Spleen (tissue), 11 donors: ENCODE results near the gene CD72. TPM values are rescaled to one million over a fixed set of nuclear protein-coding genes. Genes with fewer than 3 reads are reported as not detected.

Source experiments
- DNase-seq: peaks from one replicate; pipeline ENCODE4 v3.0.0-alpha.2; 2020
- H3K27ac ChIP-seq, 8 donors: fragments of 200-600 bp; sonication (generic) in 7 of 8; 1 replicate in 4 of 8; 2 replicates in 4 of 8; pipeline versions ENCODE4 v1.5.0 to v1.8.0; 2016 to 2021; ENCODE audit warnings: inconsistent platforms in 4 of 8, mild to moderate bottlenecking in 4 of 8, moderate library complexity in 1 of 8
- H3K27me3 ChIP-seq, 7 donors: fragments of 200-600 bp; sonication (generic) in 6 of 7; replicated peaks in 1 of 7; 1 replicate in 4 of 7; 2 replicates in 3 of 7; pipeline versions ENCODE4 v1.5.0 to v1.8.0; 2016 to 2021; ENCODE audit warnings: inconsistent platforms in 3 of 7, mild to moderate bottlenecking in 1 of 7
- H3K36me3 ChIP-seq, 6 donors: fragments of 200-600 bp; sonication (generic) in 5 of 6; 1 replicate in 4 of 6; 2 replicates in 2 of 6; pipeline versions ENCODE4 v1.5.0 to v1.8.0; 2016 to 2021; ENCODE audit warnings: inconsistent platforms in 2 of 6
- H3K4me1 ChIP-seq, 6 donors: fragments of 200-600 bp; sonication (generic) in 5 of 6; 1 replicate in 3 of 6; 2 replicates in 3 of 6; pipeline versions ENCODE4 v1.5.0 to v1.8.0; 2016 to 2021; ENCODE audit warnings: inconsistent platforms in 3 of 6
- H3K4me3 ChIP-seq, 8 donors: fragments of 200-600 bp; sonication (generic) in 7 of 8; 1 replicate in 4 of 8; 2 replicates in 4 of 8; pipeline versions ENCODE4 v1.5.0 to v1.8.0; 2016 to 2021; ENCODE audit warnings: inconsistent platforms in 4 of 8, mild to moderate bottlenecking in 4 of 8, moderate library complexity in 2 of 8
- H3K9me3 ChIP-seq, 8 donors: fragments of 200-600 bp; sonication (generic) in 7 of 8; 1 replicate in 4 of 8; 2 replicates in 4 of 8; pipeline versions ENCODE4 v1.5.0 to v1.8.0; 2016 to 2021; ENCODE audit warnings: inconsistent platforms in 4 of 8
- POLR2A ChIP-seq, 3 donors: fragments of 450-650 bp; IDR thresholded peaks; one replicate each; pipeline ENCODE4 v1.5.1; 2017; ENCODE audit warnings: antibody characterized with exemption in 3 of 3, mild to moderate bottlenecking in 1 of 3
- POLR2AphosphoS5 ChIP-seq, 3 donors: sonication (generic); formaldehyde crosslinking; IDR thresholded peaks; one replicate each; pipeline ENCODE4 v1.5.1; 2017; ENCODE audit warnings: antibody characterized with exemption in 3 of 3
- WGBS, 5 donors: extraction: QIAGEN DNeasy Blood & Tissue Kit in 3 of 5; methylation state at CpG; one replicate each; pipeline versions ENCODE4 v1.1.5 to v1.1.7; 2013 to 2018; 5-methylcytosine and 5-hydroxymethylcytosine counted together
- intact Hi-C: fragments of 100-400 bp; cut with DNase I; formaldehyde crosslinking; loops from one replicate; pipeline ENCODE4 v1.15.0; 2023; ENCODE audit warnings: low total_unique reads
- polyA plus RNA-seq, 3 donors: library from polyadenylated mRNA; stranded (reverse); fragments of 200-250 nt; gene quantifications; one replicate each; pipeline ENCODE4 v1.2.1, GENCODE V29; 2013
- total RNA-seq, 7 donors: library from RNA; depleted of rRNA in 3 of 7; stranded (reverse); fragments of >200 nt in 3 of 7; fragmentation: NEBNext Ultra II Directional in 4 of 7; extraction: Animal tissue kit (Norgen Biotek cat#: 25700) in 4 of 7; gene quantifications; one replicate each; pipeline versions ENCODE4 v1.1.0 to v1.2.1, GENCODE V29; 2016 to 2021
- TF ChIP-seq, protein P1 (sequence below), 11 experiments: fragments of 200-600 bp in 7 of 11; fragments of 450-650 bp in 4 of 11; sonication (generic) in 4 of 11; IDR thresholded peaks in 8 of 11; conservative IDR thresholded peaks in 3 of 11; 1 replicate in 7 of 11; 2 replicates in 4 of 11; pipeline versions ENCODE4 v1.4.0 to v1.8.0; 2016 to 2021; ENCODE audit warnings: antibody characterized with exemption in 11 of 11, inconsistent platforms in 4 of 11, mild to moderate bottlenecking in 1 of 11
- donor health status: healthy with polysubstance abuse.
- donor health status: DM: no; HTN: no; CAD: no; lungs with moderate emphysema.
- donor health status: DM: no; HTN: no; CAD: no.
- donor health status: Bipolar disorder and iron deficiency.
- donor health status: healthy.
- donor health status: DM: no; HTN: no; CAD: no.
- donor health status: DM: yes; HTN: yes; CAD: no.

The CD72 gene
- total and polyA plus RNA-seq, 10 donors, result 74.4 to 160 (median 121) TPM

DNA sequence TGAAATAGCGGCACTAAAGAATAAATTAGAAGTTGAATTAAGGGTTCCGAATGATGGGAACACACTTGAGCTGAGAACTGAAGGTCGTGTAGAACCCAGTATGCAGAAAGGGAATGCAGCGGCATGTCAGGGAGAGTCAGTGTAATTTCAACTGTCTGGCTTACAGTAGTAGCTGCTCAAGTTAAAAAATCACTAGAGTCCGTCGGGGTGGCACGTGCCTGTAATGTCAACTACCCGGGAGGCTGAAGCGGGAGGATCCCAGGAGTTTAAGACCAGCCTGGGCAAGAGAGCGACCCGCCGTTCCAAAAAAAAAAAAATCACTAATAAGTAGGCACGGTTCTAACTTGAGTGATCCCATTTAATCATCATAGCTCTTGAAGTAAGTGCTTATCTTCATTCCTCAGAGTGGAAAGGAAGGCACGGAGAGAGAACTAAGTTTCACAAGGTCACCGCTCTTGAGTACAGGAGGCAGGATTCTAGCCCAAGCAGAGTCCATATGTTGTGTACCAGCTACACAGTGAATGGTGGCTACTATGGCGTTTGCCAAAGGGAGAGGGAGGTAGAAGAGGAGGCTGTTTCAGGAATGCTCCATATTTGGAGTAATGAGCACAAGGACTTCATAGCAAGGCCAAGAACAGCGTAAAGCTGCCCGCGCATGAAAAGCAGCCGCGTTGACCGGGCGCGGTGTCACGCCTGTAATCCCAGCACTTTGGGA lies 38.8 kb upstream of the CD72 start:
- H3K36me3 ChIP-seq, result peaks cover 0 to 24% (median 13%) of the 10 kb centered on the region in 6 donors
- peak overlapping the region; percentile 91 to 98 (median 97) for H3K27ac ChIP-seq
- no peaks in the 10 kb centered on the region for H3K27me3 ChIP-seq
- TF ChIP-seq, protein P1, sequence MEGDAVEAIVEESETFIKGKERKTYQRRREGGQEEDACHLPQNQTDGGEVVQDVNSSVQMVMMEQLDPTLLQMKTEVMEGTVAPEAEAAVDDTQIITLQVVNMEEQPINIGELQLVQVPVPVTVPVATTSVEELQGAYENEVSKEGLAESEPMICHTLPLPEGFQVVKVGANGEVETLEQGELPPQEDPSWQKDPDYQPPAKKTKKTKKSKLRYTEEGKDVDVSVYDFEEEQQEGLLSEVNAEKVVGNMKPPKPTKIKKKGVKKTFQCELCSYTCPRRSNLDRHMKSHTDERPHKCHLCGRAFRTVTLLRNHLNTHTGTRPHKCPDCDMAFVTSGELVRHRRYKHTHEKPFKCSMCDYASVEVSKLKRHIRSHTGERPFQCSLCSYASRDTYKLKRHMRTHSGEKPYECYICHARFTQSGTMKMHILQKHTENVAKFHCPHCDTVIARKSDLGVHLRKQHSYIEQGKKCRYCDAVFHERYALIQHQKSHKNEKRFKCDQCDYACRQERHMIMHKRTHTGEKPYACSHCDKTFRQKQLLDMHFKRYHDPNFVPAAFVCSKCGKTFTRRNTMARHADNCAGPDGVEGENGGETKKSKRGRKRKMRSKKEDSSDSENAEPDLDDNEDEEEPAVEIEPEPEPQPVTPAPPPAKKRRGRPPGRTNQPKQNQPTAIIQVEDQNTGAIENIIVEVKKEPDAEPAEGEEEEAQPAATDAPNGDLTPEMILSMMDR (IDR thresholded peaks at IDR 0.05 in 8 of 11, conservative IDR thresholded peaks at IDR 0.05 in 3 of 11), result no peak
- no peak for TF ChIP-seq POLR2A (IDR thresholded peaks at IDR 0.05)
- TF ChIP-seq POLR2AphosphoS5 (IDR thresholded peaks at IDR 0.05), result no peak
- intact Hi-C loops, result loop anchor here (5.0 kb wide), 1 partner anchor 75 kb away; the partner anchor contains the start of genes CREB3 and TLN1
- H3K4me1 ChIP-seq, result peaks cover 31 to 83% (median 56%) of the 10 kb centered on the region in 6 donors
- no peaks in the 10 kb centered on the region for H3K9me3 ChIP-seq
- no peak for DNase-seq
- H3K4me3 ChIP-seq, result peak overlapping the region; percentile 12 to 93 (median 84)
- WGBS, 5 donors, result 30 to 41% (median 34%) methylated on average over 25 of the region's 25 CpGs

DNA sequence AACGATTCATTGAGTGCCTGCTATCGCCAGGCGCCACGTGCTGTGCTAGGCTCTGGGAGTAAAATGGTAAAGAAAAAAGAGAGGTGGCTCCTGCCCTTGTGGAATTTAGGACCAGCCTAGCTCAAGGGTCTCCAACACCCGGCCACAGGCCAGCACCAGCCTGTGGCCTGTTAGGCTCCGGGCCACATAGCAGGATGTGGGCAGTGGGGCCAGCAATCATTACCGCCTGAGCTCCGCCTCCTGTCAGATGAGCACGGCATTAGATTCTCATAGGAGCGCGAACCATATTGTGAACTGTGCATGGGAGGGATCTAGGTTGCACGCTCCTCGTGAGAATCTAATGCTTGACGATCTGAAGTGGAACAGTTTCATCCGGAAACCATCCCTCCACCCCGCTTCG lies 38.1 kb upstream of the CD72 start:
- DNase-seq, result no peak
- H3K4me3 ChIP-seq, result no peak overlapping the region
- peaks cover 28 to 83% (median 56%) of the 10 kb centered on the region in 6 donors for H3K4me1 ChIP-seq
- no peaks in the 10 kb centered on the region for H3K27me3 ChIP-seq
- WGBS, 5 donors, result 68 to 79% (median 68%) methylated on average over 17 of the region's 17 CpGs
- intact Hi-C loops, result loop anchor here (5.0 kb wide), 1 partner anchor 76 kb away; the partner anchor contains the start of genes CREB3 and TLN1
- TF ChIP-seq POLR2AphosphoS5 (IDR thresholded peaks at IDR 0.05) (no peak), POLR2A (IDR thresholded peaks at IDR 0.05) (no peak)
- TF ChIP-seq, protein P1 (IDR thresholded peaks at IDR 0.05 in 8 of 11, conservative IDR thresholded peaks at IDR 0.05 in 3 of 11), result no peak
- peaks cover 0 to 18% (median 11%) of the 10 kb centered on the region in 6 donors for H3K36me3 ChIP-seq
- H3K27ac ChIP-seq, result peak overlapping the region in 6 of 8 donors; percentile 91 to 98 (median 94)
- H3K9me3 ChIP-seq, result no peaks in the 10 kb centered on the region

DNA sequence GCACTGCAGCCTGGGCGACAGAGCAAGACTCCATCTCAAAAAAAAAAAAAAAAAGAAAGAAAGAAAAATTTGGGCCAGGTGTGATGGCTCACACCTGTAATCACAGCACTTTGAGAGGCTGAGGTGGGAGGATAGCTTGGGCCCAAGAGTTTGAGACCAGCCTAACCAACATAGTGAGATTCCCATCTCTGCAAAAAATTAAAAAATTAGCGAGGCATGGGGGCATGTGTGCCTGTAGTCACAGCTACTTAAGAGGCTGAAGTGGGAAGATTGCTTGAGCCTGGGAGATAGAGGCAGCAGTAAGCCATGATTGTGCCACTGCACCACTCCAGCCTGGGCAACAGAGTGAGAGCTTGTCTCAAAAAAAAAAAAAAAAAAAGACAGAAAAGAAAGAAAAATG lies 35.4 kb upstream of the CD72 start:
- WGBS, 5 donors, result 92 to 96% (median 94%) methylated on average over 2 of the region's 2 CpGs
- TF ChIP-seq, protein P1 (IDR thresholded peaks at IDR 0.05 in 8 of 11, conservative IDR thresholded peaks at IDR 0.05 in 3 of 11), result no peak
- no peak for TF ChIP-seq POLR2A (IDR thresholded peaks at IDR 0.05)
- no peak for TF ChIP-seq POLR2AphosphoS5 (IDR thresholded peaks at IDR 0.05)
- H3K36me3 ChIP-seq, result no peaks in the 10 kb centered on the region
- DNase-seq, result no peak
- peak overlapping the region in 2 of 8 donors; percentile 13 to 95 for H3K27ac ChIP-seq
- intact Hi-C loops, result no loop called here
- H3K4me1 ChIP-seq, result peaks cover 19 to 83% (median 50%) of the 10 kb centered on the region in 6 donors
- H3K4me3 ChIP-seq, result no peak overlapping the region
- no peaks in the 10 kb centered on the region for H3K27me3 ChIP-seq
- no peaks in the 10 kb centered on the region for H3K9me3 ChIP-seq

DNA sequence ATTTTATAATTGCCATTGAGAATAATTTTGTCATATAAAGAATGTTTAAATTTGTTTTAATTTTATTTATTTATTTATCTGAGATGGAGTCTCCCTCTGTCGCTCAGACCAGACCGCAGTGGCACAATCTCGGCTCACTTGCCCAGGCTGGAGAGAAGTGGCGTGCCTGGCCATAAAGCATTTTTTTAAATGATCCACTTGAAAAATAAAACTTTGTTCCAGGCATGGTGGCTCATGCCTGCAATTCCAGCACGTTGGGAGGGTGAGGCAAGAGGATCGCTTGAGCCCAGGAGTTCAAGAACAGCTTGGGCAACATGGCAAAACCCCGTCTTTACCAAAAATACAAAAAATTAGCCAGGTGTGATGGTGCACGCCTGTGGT lies 34.6 kb upstream of the CD72 start:
- no peaks in the 10 kb centered on the region for H3K9me3 ChIP-seq
- H3K27ac ChIP-seq, result peak overlapping the region in 3 of 8 donors; percentile 7 to 95 (median 13)
- intact Hi-C loops, result no loop called here
- TF ChIP-seq, protein P1 (IDR thresholded peaks at IDR 0.05 in 8 of 11, conservative IDR thresholded peaks at IDR 0.05 in 3 of 11), result no peak
- TF ChIP-seq POLR2AphosphoS5 (IDR thresholded peaks at IDR 0.05), result no peak
- no peak for TF ChIP-seq POLR2A (IDR thresholded peaks at IDR 0.05)
- no peaks in the 10 kb centered on the region for H3K36me3 ChIP-seq
- WGBS, 5 donors, result 91 to 94% (median 93%) methylated on average over 8 of the region's 8 CpGs
- H3K4me3 ChIP-seq, result no peak overlapping the region
- no peaks in the 10 kb centered on the region for H3K27me3 ChIP-seq
- DNase-seq, result no peak
- H3K4me1 ChIP-seq, result peaks cover 27 to 89% (median 58%) of the 10 kb centered on the region in 6 donors
